Measurements from ENCODE around the gene FAM222A.

GRCh38 chr12:109709401-109709991 lies 4.1 kb upstream of the FAM222A start:
- TF ChIP-seq CTCF (IDR thresholded peaks at IDR 0.05) (no peak), POLR2A (IDR thresholded peaks at IDR 0.05) (no peak)

Data from lower leg skin (tissue), 3 donors.